ENCODE data around the gene AIG1. TPM values are rescaled to one million over a fixed set of nuclear protein-coding genes. Genes with fewer than 3 reads are reported as not detected.
"Not testable (repeated sequence)": the region's sequence is repeated elsewhere in the genome, so short reads cannot be mapped to it uniquely, and the experiment has no call there.

Gene AIG1
- total RNA-seq, 2 experiments from 2014 or later = 21.2 to 22.8 TPM

DNA sequence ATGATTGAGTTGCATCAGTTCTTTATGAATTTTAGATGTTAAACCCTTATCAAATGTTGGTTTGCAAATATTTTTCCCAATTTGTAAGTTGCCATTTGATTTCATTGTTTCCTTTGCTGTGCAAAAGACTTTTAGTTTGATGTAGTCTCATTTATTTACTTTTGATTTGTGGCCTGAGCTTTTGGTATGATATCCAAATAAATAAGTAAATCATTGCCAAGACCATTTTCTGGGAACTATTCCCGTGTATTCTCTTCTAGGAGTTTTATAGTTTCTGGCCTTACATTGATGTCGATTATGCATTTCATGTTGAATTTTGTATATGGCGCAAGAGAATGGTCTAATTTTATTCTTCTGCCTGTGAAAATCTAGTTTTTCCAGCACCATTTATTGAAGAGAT lies 13.4 kb downstream of the AIG1 start:
- intact Hi-C loops (cut with DNase I, micrococcal nuclease) = no loop called here

DNA sequence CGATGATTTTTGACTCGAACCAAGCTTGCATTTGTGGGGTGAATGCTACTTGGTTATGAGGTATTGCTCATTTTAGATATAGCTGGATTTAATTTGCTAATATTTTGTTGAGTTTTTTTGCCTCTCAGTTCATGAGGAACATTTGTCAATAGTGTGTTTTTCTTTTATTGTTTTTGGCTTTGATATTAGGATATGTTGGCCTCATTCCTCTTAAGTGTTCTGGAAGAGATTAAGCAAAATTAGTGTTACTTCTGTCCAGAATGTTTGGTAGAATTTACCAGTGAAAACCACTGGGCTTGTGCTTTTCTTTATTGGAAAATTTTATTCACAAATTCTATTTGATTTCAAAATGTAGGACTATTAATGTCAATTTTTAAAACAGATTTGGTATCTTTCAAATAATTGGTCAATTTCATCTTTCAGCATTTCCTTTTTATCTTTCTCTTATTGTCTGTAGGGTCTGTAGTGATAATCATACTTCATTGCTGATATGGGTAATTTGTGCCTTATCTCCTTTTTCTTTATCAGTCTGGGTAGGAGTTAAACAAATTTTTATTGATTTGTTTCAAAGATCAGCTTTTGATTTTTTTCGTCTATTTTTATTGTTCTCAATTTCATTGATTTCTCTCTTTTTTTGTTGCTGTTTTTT lies 14.1 kb downstream of the AIG1 start:
- no peaks in the 10 kb centered on the region for H3K27me3 Mint-ChIP-seq
- H3K4me1 Mint-ChIP-seq = peaks cover 13% of the 10 kb centered on the region
- intact Hi-C loops (cut with DNase I, micrococcal nuclease) = no loop called here
- H3K27ac Mint-ChIP-seq = no peak overlapping the region
- POLR2A ChIA-PET = no interaction called here
- ATAC-seq (no peak), DNase-seq (no peak)
- peaks cover 17% of the 10 kb centered on the region for H3K36me3 Mint-ChIP-seq (ENCODE audit: low read depth)
- CTCF ChIA-PET = interaction anchor here (1.1 kb wide), 1 partner anchor 9 kb away, joined by 3 read pairs; no protein-coding TSS in a partner anchor
- H3K4me3 Mint-ChIP-seq = no peak overlapping the region
- H3K9me3 Mint-ChIP-seq (ENCODE audit: low read depth) = peaks cover 9% of the 10 kb centered on the region

More for the DNA sequence above, 13.4 kb downstream of the AIG1 start:
- H3K4me3 Mint-ChIP-seq = no peak overlapping the region
- ChIA-PET POLR2A (no interaction called here), CTCF (no interaction called here)
- H3K27ac Mint-ChIP-seq = no peak overlapping the region
- DNase-seq (no peak), ATAC-seq (no peak)
- peaks cover 17% of the 10 kb centered on the region for H3K36me3 Mint-ChIP-seq (ENCODE audit: low read depth)
- H3K27me3 Mint-ChIP-seq = no peaks in the 10 kb centered on the region
- H3K4me1 Mint-ChIP-seq = peaks cover 12% of the 10 kb centered on the region
- H3K9me3 Mint-ChIP-seq (ENCODE audit: low read depth) = peaks cover 8% of the 10 kb centered on the region

DNA sequence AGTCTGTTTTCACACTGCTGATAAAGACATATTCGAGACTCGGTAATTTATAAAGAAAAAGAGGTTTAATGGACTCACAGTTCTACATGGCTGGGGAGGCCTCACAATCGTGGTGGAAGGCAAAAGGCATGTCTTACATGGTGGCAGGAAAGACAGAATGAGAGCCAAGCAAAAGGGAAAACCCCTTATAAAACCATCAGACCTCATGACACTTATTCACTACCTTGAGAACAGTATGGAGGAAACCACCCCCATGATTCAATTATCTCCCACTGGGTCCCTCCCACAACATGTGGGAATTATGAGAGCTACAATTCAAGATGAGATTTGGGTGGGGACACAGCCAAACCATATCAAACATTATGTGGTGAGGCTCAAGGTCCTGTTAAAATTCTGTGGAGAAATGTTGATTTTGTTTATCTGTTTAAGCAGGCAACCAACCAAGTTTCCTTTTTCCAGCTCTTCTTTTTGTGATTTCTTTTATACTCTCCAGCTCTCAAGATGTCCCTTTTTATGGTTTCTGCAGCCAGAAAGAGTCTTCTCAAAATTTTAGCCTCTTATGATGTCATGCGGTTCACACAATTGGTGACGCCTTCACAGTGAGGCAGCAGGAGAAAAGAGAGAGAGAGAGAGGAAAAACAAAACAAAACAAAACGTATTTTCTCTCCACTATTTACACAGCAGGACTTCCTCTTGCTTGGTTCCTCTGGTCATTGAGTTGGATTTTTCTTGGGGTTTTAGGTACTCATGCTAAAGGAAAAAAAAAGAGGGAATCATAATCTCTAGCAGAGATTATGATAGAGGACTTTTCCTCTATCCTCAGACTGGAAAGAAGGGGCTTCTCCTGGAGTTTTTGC lies 18.0 kb downstream of the AIG1 start:
- ATAC-seq = no peak
- ChIA-PET CTCF (no interaction called here), POLR2A (no interaction called here)
- intact Hi-C loops (cut with DNase I, micrococcal nuclease) = no loop called here
- H3K4me3 Mint-ChIP-seq = no peak overlapping the region
- H3K9me3 Mint-ChIP-seq (ENCODE audit: low read depth) = peaks cover 6% of the 10 kb centered on the region
- no peak overlapping the region for H3K27ac Mint-ChIP-seq
- peaks cover 17% of the 10 kb centered on the region for H3K36me3 Mint-ChIP-seq (ENCODE audit: low read depth)
- no peaks in the 10 kb centered on the region for H3K27me3 Mint-ChIP-seq
- no peak for DNase-seq
- peaks cover 13% of the 10 kb centered on the region for H3K4me1 Mint-ChIP-seq

DNA sequence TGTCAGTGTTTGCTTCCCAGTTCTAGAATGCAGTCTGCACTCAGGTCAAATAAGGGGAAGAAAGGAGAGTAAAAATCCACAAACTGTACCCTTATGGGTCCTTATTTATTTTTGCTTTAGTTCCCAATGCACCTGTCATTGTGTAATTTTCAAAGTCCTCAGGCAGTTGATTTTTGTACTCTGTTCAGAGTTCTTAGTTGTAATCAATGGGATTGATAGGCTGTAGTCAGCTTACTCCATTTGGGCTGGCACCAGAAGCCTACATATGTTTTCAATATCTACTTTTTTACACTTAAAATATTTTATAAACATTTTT lies 18.6 kb downstream of the AIG1 start:
- peaks cover 14% of the 10 kb centered on the region for H3K36me3 Mint-ChIP-seq (ENCODE audit: low read depth)
- H3K27ac Mint-ChIP-seq = no peak overlapping the region
- ATAC-seq (no peak), DNase-seq (no peak)
- peaks cover 13% of the 10 kb centered on the region for H3K4me1 Mint-ChIP-seq
- H3K27me3 Mint-ChIP-seq = no peaks in the 10 kb centered on the region
- POLR2A ChIA-PET = no interaction called here
- intact Hi-C loops (cut with DNase I, micrococcal nuclease) = no loop called here
- CTCF ChIA-PET = interaction anchor here (1.5 kb wide), 1 partner anchor 53 kb away, joined by 5 read pairs; no protein-coding TSS in a partner anchor
- H3K4me3 Mint-ChIP-seq = no peak overlapping the region
- H3K9me3 Mint-ChIP-seq (ENCODE audit: low read depth) = peaks cover 6% of the 10 kb centered on the region

DNA sequence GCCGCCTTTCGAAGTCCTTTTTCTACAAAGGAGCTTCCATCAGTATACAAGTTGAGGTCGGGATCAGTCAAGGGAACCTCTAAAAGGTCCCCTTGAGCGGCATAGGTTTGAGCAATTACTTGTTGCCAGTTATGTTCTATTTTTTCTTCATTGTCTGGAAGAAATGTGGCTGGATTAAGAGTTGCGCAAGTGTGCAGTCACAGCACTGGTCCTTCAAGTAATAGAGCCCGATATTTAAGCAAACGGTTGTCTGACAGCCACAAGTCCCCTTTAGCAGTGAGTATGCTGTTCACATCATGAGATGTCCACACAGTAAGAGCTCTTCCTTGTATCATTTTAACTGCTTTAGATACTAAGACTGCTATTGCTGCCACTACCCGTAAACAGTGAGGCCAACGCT lies 21.6 kb downstream of the AIG1 start:
- peaks cover 13% of the 10 kb centered on the region for H3K4me1 Mint-ChIP-seq
- H3K27ac Mint-ChIP-seq; POLR2A ChIA-PET; H3K27me3 Mint-ChIP-seq; DNase-seq; H3K9me3 Mint-ChIP-seq (ENCODE audit: low read depth); H3K36me3 Mint-ChIP-seq (ENCODE audit: low read depth); ATAC-seq; CTCF ChIA-PET; H3K4me3 Mint-ChIP-seq; intact Hi-C loops (cut with DNase I, micrococcal nuclease): not testable (repeated sequence)

DNA sequence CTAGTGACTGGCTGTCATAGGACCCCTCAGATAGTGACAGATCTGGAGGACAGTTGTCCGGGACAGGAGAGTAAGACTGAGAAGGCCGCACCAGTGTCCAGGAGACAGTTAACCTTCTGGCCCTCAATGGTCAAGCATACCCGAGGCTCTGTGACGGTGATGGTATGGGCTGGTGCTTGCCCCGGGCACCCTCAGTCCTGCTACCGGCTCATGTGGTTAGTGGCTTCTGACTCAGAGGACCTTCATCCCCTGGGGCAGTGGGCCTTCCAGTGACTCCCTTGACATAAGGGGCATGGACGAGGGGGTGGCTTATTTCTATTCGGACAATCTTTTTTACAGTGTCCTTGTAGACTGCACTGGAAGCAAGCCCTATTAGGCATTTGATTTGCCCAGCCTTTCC lies 23.3 kb downstream of the AIG1 start:
- DNase-seq; H3K9me3 Mint-ChIP-seq (ENCODE audit: low read depth); H3K27me3 Mint-ChIP-seq; intact Hi-C loops (cut with DNase I, micrococcal nuclease); POLR2A ChIA-PET; H3K27ac Mint-ChIP-seq; H3K4me3 Mint-ChIP-seq; H3K36me3 Mint-ChIP-seq (ENCODE audit: low read depth); CTCF ChIA-PET; H3K4me1 Mint-ChIP-seq; ATAC-seq: not testable (repeated sequence)

DNA sequence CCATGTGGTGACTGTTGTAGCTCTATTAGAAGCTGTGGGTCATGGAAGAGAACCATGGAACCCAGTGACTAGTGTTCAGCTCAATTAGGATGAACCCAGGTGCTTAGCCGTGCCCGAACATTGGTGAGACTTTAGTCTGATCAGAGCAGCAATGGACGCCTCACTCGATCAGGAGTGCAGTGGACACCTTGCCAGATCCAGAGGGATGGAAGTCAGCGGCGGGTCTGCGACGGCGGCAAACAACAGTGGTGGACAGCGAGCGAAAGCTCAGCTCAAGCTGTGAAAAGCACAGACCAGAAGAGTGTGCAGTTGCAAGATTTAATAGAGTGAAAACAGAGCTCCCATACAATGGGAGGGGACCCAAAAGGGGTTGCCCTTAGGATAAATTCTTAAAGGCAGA lies 26.6 kb downstream of the AIG1 start:
- ATAC-seq; DNase-seq; H3K4me3 Mint-ChIP-seq; intact Hi-C loops (cut with DNase I, micrococcal nuclease); H3K36me3 Mint-ChIP-seq (ENCODE audit: low read depth); POLR2A ChIA-PET; H3K27ac Mint-ChIP-seq; H3K4me1 Mint-ChIP-seq; H3K27me3 Mint-ChIP-seq; H3K9me3 Mint-ChIP-seq (ENCODE audit: low read depth): not testable (repeated sequence)
- CTCF ChIA-PET = interaction anchor here (1.1 kb wide), 1 partner anchor 9 kb away, joined by 3 read pairs; no protein-coding TSS in a partner anchor

DNA sequence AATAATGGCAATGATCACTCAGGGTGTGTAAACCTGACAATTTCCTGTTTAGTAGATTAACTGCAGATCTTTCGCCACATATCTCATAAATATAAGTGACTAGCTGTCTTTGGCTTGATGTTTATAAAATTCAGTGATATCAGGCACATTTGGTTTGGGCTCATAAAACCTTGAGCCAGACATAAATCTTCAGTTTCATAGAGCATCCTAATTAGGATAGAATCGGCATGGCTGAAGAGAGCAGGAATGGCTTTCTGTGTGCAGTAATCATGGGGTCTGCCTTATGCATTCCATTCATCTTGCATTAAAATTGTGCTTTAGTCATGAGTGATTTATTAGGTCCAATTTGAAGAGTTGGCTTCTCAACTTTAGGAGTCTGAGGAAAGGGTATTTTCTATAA lies 27.2 kb downstream of the AIG1 start:
- no peaks in the 10 kb centered on the region for H3K27me3 Mint-ChIP-seq
- no peak overlapping the region for H3K4me3 Mint-ChIP-seq
- peaks cover 6% of the 10 kb centered on the region for H3K4me1 Mint-ChIP-seq
- ATAC-seq = no peak
- no peak for DNase-seq
- no peak overlapping the region for H3K27ac Mint-ChIP-seq
- POLR2A ChIA-PET = no interaction called here
- intact Hi-C loops (cut with DNase I, micrococcal nuclease) = no loop called here
- peaks cover 3% of the 10 kb centered on the region for H3K9me3 Mint-ChIP-seq (ENCODE audit: low read depth)
- H3K36me3 Mint-ChIP-seq (ENCODE audit: low read depth) = peaks cover 3% of the 10 kb centered on the region
- CTCF ChIA-PET = interaction anchor here (1.1 kb wide), 1 partner anchor 9 kb away, joined by 3 read pairs; no protein-coding TSS in a partner anchor

DNA sequence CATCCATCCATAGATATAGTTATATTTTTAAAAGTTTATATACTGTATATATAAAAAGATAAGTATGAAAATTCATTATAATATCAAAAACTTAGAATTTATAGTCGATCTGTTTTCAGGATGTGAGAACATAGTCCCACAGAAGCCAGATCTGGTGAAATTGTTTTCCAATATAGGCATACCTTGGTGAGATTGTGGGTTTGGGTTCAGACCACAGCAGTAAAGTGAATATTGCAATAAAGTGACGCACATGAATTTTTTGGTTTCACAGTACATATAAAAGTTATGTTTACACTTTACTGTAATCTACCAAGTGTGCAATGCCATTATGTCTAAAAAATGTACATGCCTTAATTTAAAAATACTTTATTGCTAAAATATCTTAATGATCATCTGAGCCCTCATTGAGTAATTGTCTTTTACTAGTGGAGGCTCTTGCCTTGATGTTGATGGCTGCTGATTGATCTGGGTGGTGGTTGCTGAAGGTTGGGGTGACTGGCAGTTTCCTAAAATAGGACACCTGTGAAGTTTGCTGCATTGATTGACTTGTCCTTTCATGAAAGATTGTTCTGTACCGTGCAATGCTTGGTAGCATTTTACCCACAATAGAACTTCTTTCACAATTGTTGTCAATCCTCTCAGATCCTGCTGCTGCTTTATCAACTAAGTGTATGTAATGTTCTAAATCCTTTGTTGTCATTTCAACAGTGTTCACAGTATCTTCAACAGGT lies 29.8 kb downstream of the AIG1 start:
- ATAC-seq = peak; percentile 60
- ChIA-PET POLR2A (no interaction called here), CTCF (no interaction called here)
- Mint-ChIP-seq H3K36me3 (ENCODE audit: low read depth) (peaks cover 3% of the 10 kb centered on the region), H3K27me3 (no peaks in the 10 kb centered on the region), H3K9me3 (ENCODE audit: low read depth) (peaks cover 3% of the 10 kb centered on the region), H3K27ac (no peak overlapping the region), H3K4me1 (peaks cover 10% of the 10 kb centered on the region), H3K4me3 (no peak overlapping the region)
- DNase-seq = no peak
- intact Hi-C loops (cut with DNase I, micrococcal nuclease) = no loop called here

DNA sequence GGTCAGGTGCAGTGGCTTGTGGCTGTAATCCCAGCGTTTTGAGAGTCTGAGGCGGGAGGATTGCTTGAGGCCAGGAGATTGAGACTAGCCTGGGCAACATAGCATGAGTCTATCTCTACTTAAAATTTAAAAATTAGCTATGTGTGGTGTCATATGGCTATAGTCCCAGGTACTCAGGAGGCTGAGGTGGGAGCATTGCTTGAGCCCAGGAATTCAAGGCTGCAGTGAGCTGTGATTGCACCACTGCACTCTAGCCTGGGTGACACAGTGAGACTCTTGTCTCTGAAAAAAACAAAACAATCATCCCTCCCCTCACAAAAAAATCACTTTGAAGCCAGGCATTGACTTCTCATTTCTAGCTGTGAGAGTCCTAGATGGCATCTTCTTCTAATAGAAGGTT lies 32.1 kb downstream of the AIG1 start:
- intact Hi-C loops (cut with DNase I, micrococcal nuclease) = no loop called here
- H3K4me1 Mint-ChIP-seq = peaks cover 14% of the 10 kb centered on the region
- no peaks in the 10 kb centered on the region for H3K9me3 Mint-ChIP-seq (ENCODE audit: low read depth)
- ChIA-PET POLR2A (no interaction called here), CTCF (interaction anchor here (0.6 to 1.7 kb wide), 4 partner anchors 12 to 187 kb away, joined by 3 to 7 read pairs (median 4); no protein-coding TSS in a partner anchor)
- no peak overlapping the region for H3K27ac Mint-ChIP-seq
- ATAC-seq (no peak), DNase-seq (no peak)
- no peak overlapping the region for H3K4me3 Mint-ChIP-seq
- H3K36me3 Mint-ChIP-seq (ENCODE audit: low read depth) = no peaks in the 10 kb centered on the region
- H3K27me3 Mint-ChIP-seq = no peaks in the 10 kb centered on the region

DNA sequence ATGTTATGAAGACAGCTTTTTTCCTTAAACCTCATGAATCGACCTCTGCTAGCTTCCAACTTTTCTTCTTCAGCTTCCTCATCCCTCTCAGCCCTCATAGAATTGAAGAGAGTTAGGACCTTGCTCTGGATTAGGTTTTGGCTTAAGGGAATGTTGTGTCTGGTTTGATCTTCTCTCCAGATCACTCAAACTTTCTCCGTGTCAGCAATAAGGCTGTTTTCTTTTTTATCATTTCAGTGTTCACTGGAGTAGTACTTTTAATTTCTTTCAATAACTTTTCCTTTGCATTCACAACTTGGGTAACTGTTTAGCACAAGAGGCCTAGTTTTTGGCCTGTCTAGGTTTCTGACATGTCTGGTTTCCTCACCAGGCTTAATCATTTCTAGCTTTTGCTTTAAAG lies 32.6 kb downstream of the AIG1 start:
- CTCF ChIA-PET = interaction anchor here (1.5 to 1.7 kb wide), 2 partner anchors 12 to 17 kb away, joined by 4 to 7 read pairs; no protein-coding TSS in a partner anchor
- Mint-ChIP-seq H3K4me3 (no peak overlapping the region), H3K27me3 (no peaks in the 10 kb centered on the region), H3K27ac (no peak overlapping the region), H3K36me3 (ENCODE audit: low read depth) (no peaks in the 10 kb centered on the region), H3K9me3 (ENCODE audit: low read depth) (no peaks in the 10 kb centered on the region), H3K4me1 (peaks cover 14% of the 10 kb centered on the region)
- intact Hi-C loops (cut with DNase I, micrococcal nuclease) = no loop called here
- ATAC-seq (no peak), DNase-seq (no peak)
- POLR2A ChIA-PET = no interaction called here

Data from activated CD4-positive, alpha-beta T cell treated with anti-CD3 and anti-CD28 coated beads for 36 hours (primary cell).